ENCODE results near the gene CD200R1L. TPM values are rescaled to one million over a fixed set of nuclear protein-coding genes. Genes with fewer than 3 reads are reported as not detected.
A peak's percentile ranks its signal among the peaks of the same experiment; 100 is the strongest.

The CD200R1L gene
- total and polyA plus RNA-seq, 11 donors, result not detected

GRCh38 chr3:112769286-112769978, 77.2 kb downstream of the CD200R1L start:
- intact Hi-C loops (cut with DNase I), result no loop called here
- no peak for DNase-seq
- ATAC-seq, result peak in 1 of 4 donors; percentile 9
- peaks cover 0 to 42% (median 0%) of the 10 kb centered on the region in 12 donors for H3K4me1 ChIP-seq
- TF ChIP-seq POLR2A (IDR thresholded peaks at IDR 0.05) (no peak), CTCF (IDR thresholded peaks at IDR 0.05) (no peak)
- H3K27ac ChIP-seq, result peak overlapping the region in 2 of 12 donors; percentile 23 to 34
- H3K36me3 ChIP-seq, result no peaks in the 10 kb centered on the region
- H3K4me3 ChIP-seq, result no peak overlapping the region
- WGBS, 4 donors, result 67 to 77% (median 75%) methylated on average over 1 of the region's 1 CpG
- peaks cover 0 to 3% (median 0%) of the 10 kb centered on the region in 9 donors for H3K27me3 ChIP-seq
- no peaks in the 10 kb centered on the region for H3K9me3 ChIP-seq

GRCh38 chr3:112767777-112768176, 78.9 kb downstream of the CD200R1L start:
- H3K4me3 ChIP-seq, result no peak overlapping the region
- TF ChIP-seq POLR2A (IDR thresholded peaks at IDR 0.05) (no peak), CTCF (IDR thresholded peaks at IDR 0.05) (no peak)
- WGBS, 4 donors, result 87 to 93% (median 89%) methylated on average over 2 of the region's 2 CpGs
- DNase-seq (no peak), ATAC-seq (no peak)
- intact Hi-C loops (cut with DNase I), result no loop called here
- no peaks in the 10 kb centered on the region for H3K36me3 ChIP-seq
- no peaks in the 10 kb centered on the region for H3K9me3 ChIP-seq
- H3K4me1 ChIP-seq, result peaks cover 0 to 36% (median 0%) of the 10 kb centered on the region in 12 donors
- no peak overlapping the region for H3K27ac ChIP-seq
- no peaks in the 10 kb centered on the region for H3K27me3 ChIP-seq

- intact Hi-C loops (cut with DNase I), result no loop called here
Observed at GRCh38 chr3:112767177-112767576, 79.5 kb downstream of the CD200R1L start.

More at GRCh38 chr3:112767177-112767576, 79.5 kb downstream of the CD200R1L start:
- Histone ChIP-seq H3K4me3 (no peak overlapping the region), H3K27me3 (no peaks in the 10 kb centered on the region), H3K27ac (no peak overlapping the region), H3K36me3 (no peaks in the 10 kb centered on the region), H3K9me3 (no peaks in the 10 kb centered on the region), H3K4me1 (peaks cover 0 to 36% (median 0%) of the 10 kb centered on the region in 12 donors)
- no peak for DNase-seq
- peak; percentile 26 to 78 (median 58) for ATAC-seq
- no peak for TF ChIP-seq CTCF (IDR thresholded peaks at IDR 0.05)
- no peak for TF ChIP-seq POLR2A (IDR thresholded peaks at IDR 0.05)
- 82 to 90% (median 86%) methylated on average over 2 of the region's 2 CpGs for WGBS, 4 donors

Other genes starting within 250 kb of the CD200R1L start
- gene CCDC80, start 205.7 kb downstream of the CD200R1L start, total RNA-seq, result 100 to 1,000 TPM in 5 of 9 donors, 10 to 100 TPM in 4; 30.7 to 538 (median 107) TPM
- gene CCDC80, start 205.7 kb downstream of the CD200R1L start, polyA plus RNA-seq, result 10 to 100 TPM; 10.4 to 39.7 TPM
- 1 to 10 TPM in 3 of 9 donors, under 1 TPM in 6; 0.23 to 4.6 (median 0.70) TPM for gene CD200R1, start 128.2 kb upstream of the CD200R1L start, total RNA-seq
- under 1 TPM; 0.08 to 0.19 TPM for gene CD200R1, start 128.2 kb upstream of the CD200R1L start, polyA plus RNA-seq
- 10 to 100 TPM; 17.3 to 52.2 (median 24.6) TPM for gene GTPBP8, start 144.1 kb upstream of the CD200R1L start, total RNA-seq
- gene GTPBP8, start 144.1 kb upstream of the CD200R1L start, polyA plus RNA-seq, result 10 to 100 TPM in 1 of 2 donors, 1 to 10 TPM in 1; 9.8 to 24.3 TPM

All from heart left ventricle (tissue), 16 donors.